HG03575 (cell line): ENCODE data around the gene SUGP2.

Experiments used
- ATAC-seq: cut with Tn5 transposase; IDR thresholded peaks from one replicate; pipeline ENCODE4 v1.9.1; 2021; ENCODE audit not compliant: unreplicated experiment, insufficient number of reproducible peaks, low FRiP score; ENCODE audit errors: extremely low read depth

The SUGP2 gene

DNA sequence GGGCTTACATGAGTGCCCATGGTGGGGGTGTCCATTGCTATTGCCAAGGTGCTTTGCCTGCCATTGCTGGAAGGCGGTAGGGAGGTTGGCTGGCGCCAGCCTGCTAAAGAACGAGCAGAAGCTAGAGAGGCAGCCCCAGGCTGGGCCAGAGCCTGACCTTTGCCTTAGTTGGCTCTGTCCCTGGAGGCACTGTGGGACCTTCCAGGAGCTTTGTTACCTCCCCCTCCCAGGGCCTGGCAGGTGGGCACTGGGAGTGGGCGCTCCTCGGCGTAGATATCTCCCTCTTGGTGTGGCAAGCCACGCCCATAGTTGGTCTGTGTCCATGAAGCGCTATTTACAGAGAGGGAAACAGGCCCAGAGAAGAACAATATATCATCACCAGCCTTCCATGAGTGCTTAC, 28.2 kb upstream of the SUGP2 start:
- no peak for ATAC-seq

- ATAC-seq, result no peak
Measured at GRCh38 chr19:19059837-19060611, 26.7 kb upstream of the SUGP2 start.

DNA sequence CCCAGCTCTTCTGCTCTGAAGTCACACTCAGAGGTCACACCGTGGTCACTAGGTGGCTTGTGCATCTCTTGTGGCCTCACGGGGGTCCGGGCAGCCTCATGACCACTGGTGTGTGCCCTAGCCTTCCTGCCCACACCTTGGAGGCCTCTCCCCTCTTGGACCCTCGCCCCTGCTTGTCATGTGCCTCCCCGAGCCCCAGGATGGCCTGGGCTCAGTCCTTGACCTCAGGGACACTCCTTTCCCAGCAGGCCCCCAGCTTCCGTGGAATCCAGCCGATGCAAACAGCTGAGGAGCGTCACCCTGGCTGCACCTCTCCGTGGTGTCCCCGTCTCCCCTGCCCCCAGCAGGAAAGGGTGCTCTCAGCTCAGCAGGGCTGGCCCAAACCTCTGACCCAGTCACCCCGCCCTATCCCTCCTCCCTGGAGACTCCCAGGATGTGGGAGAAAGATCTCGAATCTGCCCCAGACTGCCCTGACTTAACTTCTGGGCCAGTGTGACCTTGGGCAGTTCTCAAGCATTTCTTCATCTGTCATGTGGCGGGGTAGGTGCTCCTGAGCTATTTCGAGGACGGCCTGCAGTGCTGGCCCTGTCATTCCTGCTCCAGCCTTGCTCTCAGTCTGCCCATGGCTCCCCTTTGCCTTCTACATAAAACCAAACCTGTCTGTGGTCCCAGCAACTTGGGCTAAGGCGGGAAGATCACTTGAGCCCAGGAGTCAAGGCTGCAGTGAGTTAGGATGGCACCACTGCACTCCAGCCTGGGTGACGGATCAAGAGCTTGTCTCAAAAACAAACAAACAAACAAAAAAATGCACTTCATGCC, 25.9 kb upstream of the SUGP2 start:
- no peak for ATAC-seq

- no peak for ATAC-seq
Measured at GRCh38 chr19:19057720-19058119, 24.4 kb upstream of the SUGP2 start.

DNA sequence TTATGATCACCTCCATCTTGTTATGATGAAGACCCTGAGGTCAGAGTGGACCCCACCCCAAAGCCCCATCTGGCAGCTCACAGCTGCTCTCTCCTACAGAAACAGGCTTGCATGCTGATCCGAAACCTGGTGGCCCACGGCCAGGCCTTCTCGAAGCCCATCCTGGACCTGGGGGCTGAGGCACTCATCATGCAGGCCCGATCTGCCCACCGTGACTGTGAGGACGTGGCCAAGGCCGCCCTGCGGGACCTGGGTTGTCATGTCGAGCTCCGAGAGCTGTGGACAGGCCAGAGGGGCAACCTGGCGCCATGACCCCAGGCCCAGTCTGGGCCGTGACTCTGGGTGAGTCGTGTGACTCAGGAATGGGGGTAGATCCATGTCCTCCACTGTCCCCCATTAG, 24.0 kb upstream of the SUGP2 start:
- no peak for ATAC-seq

DNA sequence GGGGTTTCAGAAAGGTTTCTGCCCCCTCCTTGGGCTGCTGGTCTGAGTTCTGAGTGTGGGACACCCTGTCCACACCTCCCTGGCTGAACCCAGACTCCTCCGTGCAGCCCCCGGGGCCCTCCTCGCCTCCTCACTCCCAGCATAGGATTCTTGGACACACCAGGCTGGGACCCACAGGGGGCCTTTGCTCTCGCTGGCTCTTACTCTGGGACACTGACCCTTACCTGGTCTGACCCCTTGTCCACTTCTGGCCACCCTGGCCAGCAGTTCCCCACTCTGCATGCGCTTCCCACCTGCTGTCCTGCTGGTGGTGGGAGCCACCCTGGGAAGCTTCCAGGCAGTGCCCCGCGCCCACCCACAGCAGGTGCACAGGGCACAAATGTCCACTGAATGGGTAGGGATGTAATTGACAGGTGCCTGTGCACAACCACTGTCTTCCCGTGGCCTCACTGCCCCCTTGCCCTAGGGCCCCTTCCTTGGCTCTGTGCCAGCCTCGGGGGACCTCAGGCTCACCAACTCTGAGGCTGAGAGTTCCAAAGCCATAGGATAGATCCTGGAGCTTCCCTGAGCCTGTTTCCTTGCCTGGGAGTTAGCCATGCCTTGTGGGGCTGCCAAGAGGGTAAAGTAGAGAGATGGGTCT, 23.4 kb upstream of the SUGP2 start:
- ATAC-seq, result no peak

GRCh38 chr19:19055701-19056100, 22.4 kb upstream of the SUGP2 start:
- no peak for ATAC-seq

DNA sequence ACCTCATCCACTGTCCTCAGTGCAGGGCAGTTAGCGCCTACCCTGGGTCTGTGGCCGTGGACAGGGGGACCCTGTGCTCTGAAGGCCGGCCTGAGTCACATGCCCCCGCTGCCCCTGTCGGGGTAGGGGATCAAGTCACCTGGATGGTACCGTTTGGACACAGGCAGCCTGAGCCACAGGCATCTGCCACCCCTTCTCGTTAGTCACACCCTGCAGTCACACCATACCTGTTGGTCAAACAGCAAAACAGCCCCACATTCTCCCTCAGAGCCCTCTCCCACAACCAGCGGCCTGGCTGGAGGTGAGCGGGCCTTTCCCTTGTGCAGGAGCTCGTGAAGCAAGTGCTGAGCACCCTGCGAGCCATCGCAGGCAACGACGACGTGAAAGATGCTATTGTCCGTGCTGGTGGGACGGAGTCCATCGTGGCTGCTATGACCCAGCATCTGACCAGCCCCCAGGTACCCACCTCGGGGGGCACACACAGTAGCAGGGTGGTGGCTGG, 21.7 kb upstream of the SUGP2 start:
- no peak for ATAC-seq

DNA sequence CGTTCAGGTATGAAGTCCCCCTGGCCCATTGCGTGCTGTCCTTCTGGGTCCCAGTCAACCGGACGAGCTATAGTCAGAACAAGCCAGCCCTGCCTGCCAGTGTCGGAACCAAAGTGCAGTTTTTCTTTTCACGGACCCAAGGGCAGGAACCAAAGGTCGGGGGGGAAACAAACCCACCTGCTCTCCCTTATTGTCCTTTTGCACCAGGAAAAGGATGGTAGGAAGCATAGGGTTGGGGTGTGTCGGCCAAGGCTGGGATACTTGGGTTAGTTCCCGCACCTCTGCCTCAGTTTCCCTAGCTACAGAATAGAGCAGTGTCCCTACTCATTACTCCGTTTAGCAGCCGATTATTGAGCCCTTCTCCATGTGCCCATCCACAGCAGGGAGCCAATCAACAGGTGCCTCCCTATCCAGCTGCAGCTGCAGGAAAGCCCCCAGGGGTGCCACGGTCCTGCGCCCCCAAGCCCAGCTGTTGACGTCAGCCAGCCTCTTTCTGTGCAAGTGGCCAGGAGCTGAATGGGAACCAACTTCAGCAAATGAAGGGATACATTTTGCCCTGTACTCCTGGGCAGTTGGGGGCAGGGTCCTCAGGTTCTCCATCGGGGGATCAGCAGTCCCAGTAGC, 21.1 kb upstream of the SUGP2 start:
- ATAC-seq, result no peak

DNA sequence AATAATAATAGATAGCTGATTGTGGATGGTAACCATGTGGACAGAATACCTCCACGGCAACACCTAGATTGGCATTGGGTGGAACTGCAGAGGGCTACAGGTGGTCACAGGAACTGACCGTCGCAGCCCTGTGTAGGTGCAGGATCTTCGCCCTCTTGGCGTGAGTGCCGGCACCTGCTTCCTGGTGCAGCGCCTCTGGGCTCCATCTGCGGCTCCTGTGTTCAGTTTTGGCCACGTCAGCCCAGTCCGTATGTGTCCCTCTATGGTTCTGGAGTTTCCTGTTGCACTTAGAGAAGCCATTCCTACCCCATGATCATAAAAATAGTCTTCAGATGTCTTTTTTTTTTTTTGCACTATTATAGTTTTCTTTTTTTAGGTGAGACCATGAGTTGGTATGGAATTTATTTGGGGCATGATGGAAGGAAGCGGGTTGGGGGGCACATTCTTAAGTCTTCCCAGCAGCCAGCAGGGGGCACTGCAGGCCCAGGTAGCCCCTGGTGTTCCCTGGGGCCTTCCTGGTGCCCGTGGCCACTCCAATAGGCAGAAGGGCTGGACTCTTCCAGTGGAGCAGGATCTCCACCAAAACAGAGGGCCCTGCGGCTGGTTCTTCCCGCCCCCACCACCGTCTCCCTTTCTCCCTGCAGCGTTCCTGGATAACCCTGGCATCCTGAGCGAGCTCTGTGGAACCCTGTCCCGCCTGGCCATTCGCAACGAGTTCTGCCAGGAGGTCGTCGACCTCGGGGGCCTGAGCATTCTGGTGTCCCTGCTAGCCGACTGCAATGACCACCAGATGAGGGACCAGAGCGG, 20.4 kb upstream of the SUGP2 start:
- ATAC-seq, result no peak

DNA sequence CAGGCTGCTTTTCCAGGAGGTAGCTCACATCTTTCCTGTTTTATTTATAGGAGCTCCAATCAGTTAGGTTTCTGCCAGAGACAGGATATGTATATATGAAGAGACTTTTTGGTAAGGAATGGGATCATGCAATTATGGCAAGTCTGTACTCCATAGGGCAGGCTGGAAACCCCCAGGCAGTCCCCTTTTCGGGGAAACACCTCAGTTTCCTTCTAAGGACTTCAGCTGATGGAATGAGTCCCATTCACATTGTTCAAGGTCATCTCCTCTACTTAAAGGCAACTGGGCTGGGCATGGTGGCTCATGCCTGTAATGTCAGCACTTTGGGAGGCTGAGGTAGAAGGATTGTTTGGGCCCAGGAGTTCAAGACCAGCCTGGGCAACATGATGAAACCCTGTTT, 19.6 kb upstream of the SUGP2 start:
- ATAC-seq, result no peak

DNA sequence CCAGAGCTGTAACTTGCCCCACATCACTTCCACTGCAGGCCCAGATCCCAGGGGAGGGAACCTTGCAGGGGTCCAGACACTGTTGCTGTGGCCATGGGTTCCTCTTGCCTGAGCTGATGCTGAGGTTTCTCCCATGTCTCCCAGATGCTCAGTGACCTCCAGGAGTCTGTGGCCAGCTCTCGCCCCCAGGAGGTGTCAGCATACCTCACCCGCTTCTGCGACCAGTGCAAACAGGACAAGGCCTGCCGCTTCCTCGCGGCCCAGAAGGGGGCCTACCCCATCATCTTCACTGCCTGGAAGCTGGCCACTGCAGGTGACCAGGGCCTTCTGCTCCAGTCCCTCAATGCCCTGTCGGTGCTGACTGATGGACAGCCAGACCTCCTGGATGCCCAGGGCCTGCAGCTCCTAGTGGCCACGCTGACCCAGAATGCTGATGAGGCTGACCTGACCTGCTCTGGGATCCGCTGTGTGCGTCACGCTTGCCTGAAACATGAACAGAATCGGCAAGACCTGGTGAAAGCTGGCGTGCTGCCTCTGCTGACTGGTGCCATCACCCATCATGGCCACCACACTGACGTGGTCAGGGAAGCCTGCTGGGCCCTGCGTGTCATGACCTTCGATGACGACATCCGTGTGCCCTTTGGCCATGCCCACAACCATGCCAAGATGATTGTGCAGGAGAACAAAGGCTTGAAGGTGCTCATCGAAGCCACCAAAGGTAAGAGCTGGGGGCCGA, 18.3 kb upstream of the SUGP2 start:
- ATAC-seq, result no peak

- ATAC-seq, result no peak
Measured at GRCh38 chr19:19050731-19051130, 17.4 kb upstream of the SUGP2 start.

GRCh38 chr19:19050104-19050503, 16.8 kb upstream of the SUGP2 start:
- ATAC-seq, result no peak

DNA sequence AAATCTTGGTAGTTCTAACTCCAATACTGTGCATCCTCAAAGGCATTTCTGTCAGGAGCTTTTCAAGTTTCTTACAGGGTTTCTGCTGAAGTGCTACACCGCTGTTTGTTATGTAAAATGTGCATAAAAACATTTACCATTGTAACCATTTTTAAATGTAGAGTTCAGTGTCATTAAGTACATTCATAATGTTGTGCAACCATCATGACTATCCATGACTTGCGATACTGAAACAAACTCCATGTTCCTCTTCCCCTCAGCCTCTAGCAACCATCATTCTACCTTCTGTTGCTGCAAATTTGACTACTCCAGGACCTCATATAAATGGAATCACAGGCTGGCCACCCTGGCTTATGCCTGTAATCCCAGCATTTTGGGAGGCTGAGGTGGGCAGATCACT, 16.1 kb upstream of the SUGP2 start:
- ATAC-seq, result no peak

GRCh38 chr19:19043881-19044280, 10.6 kb upstream of the SUGP2 start:
- no peak for ATAC-seq

DNA sequence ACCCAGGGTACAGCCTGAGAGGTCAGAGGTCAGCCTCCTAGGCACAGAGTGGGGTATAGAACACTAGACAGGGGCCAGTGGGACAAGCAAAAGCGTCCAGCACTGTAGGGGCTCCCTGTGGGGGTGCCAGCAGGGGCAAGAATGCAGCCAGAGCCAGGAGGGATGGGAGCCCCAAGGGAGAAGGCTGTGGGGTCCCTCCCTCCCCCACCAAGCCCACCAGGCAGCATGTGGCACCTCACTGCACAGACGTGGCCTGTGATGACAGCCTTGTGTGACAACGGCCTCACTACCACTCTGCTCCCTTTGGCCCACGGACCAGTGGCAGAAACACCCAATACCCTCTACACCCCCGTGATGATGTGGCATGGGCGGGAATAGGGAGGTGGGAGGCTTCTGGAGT, 10.2 kb upstream of the SUGP2 start:
- ATAC-seq, result no peak

GRCh38 chr19:19042732-19043280, 9.5 kb upstream of the SUGP2 start:
- no peak for ATAC-seq
